Ishikawa (cell line): ENCODE data around the gene TMEM54.

ENCODE experiments used
- CEBPB ChIP-seq: IDR thresholded peaks from 2 replicates; pipeline ENCODE4 v1.6.1; 2012
- CREB1 ChIP-seq: IDR thresholded peaks from 2 replicates; pipeline ENCODE4 v1.6.1; 2012; ENCODE audit warnings: low read depth
- EGR1 ChIP-seq: IDR thresholded peaks from 2 replicates; pipeline ENCODE4 v1.6.1; 2012
- EP300 ChIP-seq: IDR thresholded peaks from 2 replicates; pipeline ENCODE4 v1.6.1; 2012; ENCODE audit warnings: borderline replicate concordance
- FOXM1 ChIP-seq: IDR thresholded peaks from 2 replicates; pipeline ENCODE4 v1.6.1; 2012; ENCODE audit warnings: low read depth, borderline replicate concordance
- MAX ChIP-seq: IDR thresholded peaks from 2 replicates; pipeline ENCODE4 v1.6.1; 2012
- NFIC ChIP-seq: IDR thresholded peaks from 2 replicates; pipeline ENCODE4 v1.6.1; 2012
- RAD21 ChIP-seq: IDR thresholded peaks from 2 replicates; pipeline ENCODE4 v1.6.1; 2012; ENCODE audit warnings: low read depth
- REST ChIP-seq: IDR thresholded peaks from 2 replicates; pipeline ENCODE4 v1.6.1; 2012; ENCODE audit warnings: low read depth, mild to moderate bottlenecking
- TAF1 ChIP-seq: IDR thresholded peaks from 2 replicates; pipeline ENCODE4 v1.6.1; 2012; ENCODE audit warnings: low read depth, mild to moderate bottlenecking
- TCF12 ChIP-seq: IDR thresholded peaks from 2 replicates; pipeline ENCODE4 v1.6.1; 2012; ENCODE audit warnings: low read depth
- TEAD4 ChIP-seq: IDR thresholded peaks from 2 replicates; pipeline ENCODE4 v1.6.1; 2012
- USF1 ChIP-seq: IDR thresholded peaks from 2 replicates; pipeline ENCODE4 v1.6.1; 2012
- YY1 ChIP-seq: IDR thresholded peaks from 2 replicates; pipeline ENCODE4 v1.6.1; 2012; ENCODE audit warnings: low read depth
- ZBTB7A ChIP-seq: IDR thresholded peaks from 2 replicates; pipeline ENCODE4 v1.6.1; 2012; ENCODE audit warnings: low read depth

TMEM54 gene

GRCh38 chr1:32898056-32898455, 3.1 kb downstream of the TMEM54 start:
- TF ChIP-seq NFIC (no peak), EP300 (no peak), EGR1 (no peak), TCF12 (no peak), CREB1 (no peak), ZBTB7A (no peak), TAF1 (no peak), CEBPB (no peak), MAX (no peak), REST (no peak)

GRCh38 chr1:32897082-32898049, 3.8 kb downstream of the TMEM54 start:
- TF ChIP-seq TAF1 (no peak), EP300 (no peak), USF1 (no peak), NFIC (no peak), REST (no peak), MAX (no peak), TCF12 (no peak), YY1 (no peak), CREB1 (no peak), RAD21 (no peak), FOXM1 (no peak), CEBPB (no peak), TEAD4 (no peak), ZBTB7A (no peak), EGR1 (no peak)

- no peak for TF ChIP-seq NFIC
- TF ChIP-seq EP300, result no peak
- TF ChIP-seq YY1, result no peak
- no peak for TF ChIP-seq EGR1
- TF ChIP-seq FOXM1, result no peak
- no peak for TF ChIP-seq MAX
- no peak for TF ChIP-seq TEAD4
- no peak for TF ChIP-seq ZBTB7A
- TF ChIP-seq CREB1, result no peak
- no peak for TF ChIP-seq TCF12
- no peak for TF ChIP-seq TAF1
- no peak for TF ChIP-seq RAD21
- no peak for TF ChIP-seq REST
- TF ChIP-seq USF1, result no peak
Observed at GRCh38 chr1:32896451-32896850, 4.7 kb downstream of the TMEM54 start.
